GM12878 (cell line): Measurements from ENCODE around the gene RETREG2. TPM values are rescaled to one million over a fixed set of nuclear protein-coding genes. Genes with fewer than 3 reads are reported as not detected.

Experiments
- ATAC-seq: fragments of 200-7000 bp; cut with Tn5 transposase; 3 replicates; pipeline ENCODE4 v1.9.1; 2020; ENCODE audit warnings: mild to moderate bottlenecking, moderate library complexity
- BruUV-seq: library from RNA; stranded (reverse); fragments of 400-500 nt; replicated peaks from 2 replicates; lab custom pipeline; 2021; lab: Mats Ljungman, UMichigan
- CTCF ChIA-PET: fragments of 300-600 bp; sonication (Branson Sonifier 250); formaldehyde crosslinking; extraction: SDS; loops from one replicate; lab custom pipeline; 2021; ENCODE audit warnings: inconsistent platforms; lab: Yijun Ruan, JAX
- POLR2A ChIA-PET: fragments of 350-600 bp; formaldehyde crosslinking; extraction: SDS; loops from one replicate; lab custom pipeline; 2021; ENCODE audit warnings: inconsistent platforms; lab: Charles Lee
- RAD21 ChIA-PET: fragments of 300-600 bp; sonication (Branson Sonifier 250); formaldehyde crosslinking; loops from one replicate; lab custom pipeline; 2023; ENCODE audit warnings: antibody characterized with exemption; ENCODE audit not compliant: unreplicated experiment; lab: Charles Lee
- SMC1A ChIA-PET: fragments of 300-600 bp; sonication (Branson Sonifier 250); formaldehyde crosslinking; loops from one replicate; lab custom pipeline; 2023; ENCODE audit not compliant: unreplicated experiment, uncharacterized antibody; lab: Charles Lee
- DNase-seq: peaks from one replicate; pipeline ENCODE4 v3.0.0-alpha.2; 2011; ENCODE audit warnings: low read depth, low spot score
- FAIRE-seq: peaks from 3 replicates; lab custom pipeline; 2011; peaks lifted over from hg19 to GRCh38; lab: Jason Lieb, UNC
- H2AFZ ChIP-seq: 2 replicates; pipeline ENCODE4 v1.6.0; 2011; ENCODE audit warnings: low read depth, low read length, control low read depth; ENCODE audit not compliant: control insufficient read depth
- H3K27ac ChIP-seq: 2 replicates; pipeline ENCODE4 v1.5.1; 2011; ENCODE audit warnings: control low read depth; ENCODE audit not compliant: control insufficient read depth, insufficient read depth
- H3K27me3 ChIP-seq, 2 experiments: replicated peaks in 1 of 2; 2 replicates each; pipeline versions ENCODE4 v1.6.0 to v1.6.1; 2011; ENCODE audit warnings: low read length in 1 of 2; ENCODE audit not compliant: control insufficient read depth in 2 of 2, insufficient read depth in 2 of 2
- H3K36me3 ChIP-seq, 2 experiments: 2 replicates each; pipeline ENCODE4 v1.5.1; 2011; ENCODE audit warnings: low read length in 1 of 2; ENCODE audit not compliant: control insufficient read depth in 2 of 2, insufficient read depth in 2 of 2
- H3K4me1 ChIP-seq: 2 replicates; pipeline ENCODE4 v1.6.1; 2011; ENCODE audit warnings: mild to moderate bottlenecking, low read length, moderate library complexity, mixed read lengths; ENCODE audit not compliant: control insufficient read depth, insufficient read depth
- H3K4me2 ChIP-seq: 2 replicates; pipeline ENCODE4 v1.6.0; 2011; ENCODE audit warnings: control low read depth; ENCODE audit not compliant: control insufficient read depth, insufficient read depth
- H3K4me3 ChIP-seq: fragments of 200-600 bp; sonication (generic); 2 replicates; pipeline ENCODE4 v1.5.1; 2016
- H3K79me2 ChIP-seq: 2 replicates; pipeline ENCODE4 v1.6.0; 2011; ENCODE audit warnings: low read length; ENCODE audit not compliant: control insufficient read depth, insufficient read depth
- H3K9ac ChIP-seq: 2 replicates; pipeline ENCODE4 v1.8.0; 2011; ENCODE audit warnings: low read length, control low read depth, mixed read lengths; ENCODE audit not compliant: control insufficient read depth, insufficient read depth
- H3K9me3 ChIP-seq: replicated peaks from 3 replicates; pipeline ENCODE4 v1.5.1; 2011; ENCODE audit warnings: mild to moderate bottlenecking, low read length; ENCODE audit not compliant: control insufficient read depth, insufficient read depth
- H4K20me1 ChIP-seq: 2 replicates; pipeline ENCODE4 v1.6.0; 2011; ENCODE audit not compliant: control insufficient read depth, insufficient read depth
- ASH2L ChIP-seq: fragments of 300-600, 200-600 bp; sonication (generic); IDR thresholded peaks from 2 replicates; pipeline ENCODE4 v1.6.1; 2017; ENCODE audit warnings: low read depth, mild to moderate bottlenecking, borderline replicate concordance
- BCL11A ChIP-seq: IDR thresholded peaks from 2 replicates; pipeline ENCODE4 v1.6.1; 2011; ENCODE audit warnings: low read depth, low read length
- ESRRA ChIP-seq: IDR thresholded peaks from 2 replicates; pipeline ENCODE4 v1.6.1; 2012; ENCODE audit warnings: mild to moderate bottlenecking, low read length, improper control_type of control experiment
- FOXK2 ChIP-seq: fragments of 450-650 bp; IDR thresholded peaks from 2 replicates; pipeline ENCODE4 v1.6.1; 2017; ENCODE audit warnings: mild to moderate bottlenecking, moderate library complexity
- IRF4 ChIP-seq: IDR thresholded peaks from 2 replicates; pipeline ENCODE4 v1.6.1; 2011; ENCODE audit warnings: low read depth, low read length
- MAX ChIP-seq: IDR thresholded peaks from 2 replicates; pipeline ENCODE4 v1.6.1; 2012; ENCODE audit warnings: low read depth, low read length, improper control_type of control experiment
- MTA2 ChIP-seq: fragments of 450-650 bp; IDR thresholded peaks from 2 replicates; pipeline ENCODE4 v1.6.1; 2016; ENCODE audit warnings: low read depth, mild to moderate bottlenecking, moderate library complexity
- PAX5 ChIP-seq: IDR thresholded peaks from 2 replicates; pipeline ENCODE4 v1.6.1; 2011; ENCODE audit warnings: low read depth, low read length, borderline replicate concordance
- RELA ChIP-seq: fragments of 450-650 bp; IDR thresholded peaks from 2 replicates; pipeline ENCODE4 v1.8.0; 2014; ENCODE audit warnings: borderline replicate concordance; ENCODE audit not compliant: partially characterized antibody
- SIN3A ChIP-seq: IDR thresholded peaks from 2 replicates; pipeline ENCODE4 v1.6.1; 2012; ENCODE audit warnings: low read depth, low read length, improper control_type of control experiment
- SMAD5 ChIP-seq: IDR thresholded peaks from 2 replicates; pipeline ENCODE4 v1.6.1; 2016; ENCODE audit warnings: antibody characterized with exemption, low read depth
- SRF ChIP-seq, 2 experiments: IDR thresholded peaks; 2 replicates each; pipeline ENCODE4 v1.6.1; 2011; ENCODE audit warnings: low read depth in 2 of 2, low read length in 2 of 2, mild to moderate bottlenecking in 1 of 2, moderate library complexity in 1 of 2
- ZBTB4 ChIP-seq: fragments of 450-650 bp; formaldehyde crosslinking; IDR thresholded peaks from 2 replicates; pipeline ENCODE4 v1.4.0; 2022; ENCODE audit warnings: mild to moderate bottlenecking, moderate library complexity
- WGBS: methylation state at CpG from one replicate; pipeline ENCODE4 v1.1.6; 2016; ENCODE audit warnings: low lambda C conversion rate; ENCODE audit not compliant: insufficient replicate concordance, insufficient coverage; ENCODE audit errors: missing lambda C conversion rate; 5-methylcytosine and 5-hydroxymethylcytosine counted together
- in situ Hi-C: fragments of 300-500 bp; cut with MboI; formaldehyde crosslinking; loops from 9 replicates; pipeline ENCODE4 v1.14.3; 2018; ENCODE audit warnings: mixed read lengths
- intact Hi-C: fragments of 100-400 bp; cut with micrococcal nuclease; formaldehyde crosslinking; loops from one replicate; pipeline ENCODE4 v1.14.2; 2022; ENCODE audit not compliant: unreplicated experiment
- polyA plus RNA-seq, 11 experiments: library from polyadenylated mRNA; depleted of rRNA in 4 of 11; unstranded in 6 of 11; stranded (reverse) in 5 of 11; fragments of >200 nt; fragmentation: Nextera tagmentation in 4 of 11; fragmentation: Illumina TruSeq in 1 of 11; extraction: Ambion mirVana in 4 of 11; extraction: Trizol in 1 of 11; gene quantifications; 1 replicate in 1 of 11; 2 replicates in 10 of 11; pipeline versions ENCODE4 v1.2.1 to v1.2.3, GENCODE V29; 2011 to 2016; ENCODE audit warnings: inconsistent platforms in 2 of 11, missing spikeins in 2 of 11, low read depth in 1 of 11
- total RNA-seq, 4 experiments: library from RNA; depleted of rRNA in 3 of 4; stranded (reverse); fragments of >200 nt in 3 of 4; fragmentation: Illumina TruSeq in 1 of 4; extraction: Trizol in 1 of 4; gene quantifications; 2 replicates each; pipeline versions ENCODE4 v1.2.1 to v1.2.3, GENCODE V29; 2013 to 2021

RETREG2 gene
- total and polyA plus RNA-seq, 10 of the 15 experiments (the other 5 are each of a cell fraction or from before 2014, with no cell fraction given), result 10.1 to 72.0 (median 28.3) TPM

- no peak for TF ChIP-seq SMAD5
- no peak for TF ChIP-seq IRF4
- TF ChIP-seq SIN3A, result no peak
- TF ChIP-seq RELA, result no peak
- Histone ChIP-seq H4K20me1 (no peaks in the 10 kb centered on the region), H2AFZ (no peak overlapping the region), H3K36me3 (no peaks in the 10 kb centered on the region), H3K9me3 (no peaks in the 10 kb centered on the region), H3K4me2 (no peak overlapping the region), H3K27ac (no peak overlapping the region), H3K4me3 (no peak overlapping the region), H3K79me2 (peaks cover 2% of the 10 kb centered on the region), H3K4me1 (peaks cover 4% of the 10 kb centered on the region; the same call in 1 of the 2 replicates), H3K9ac (no peak overlapping the region), H3K27me3 (no peaks in the 10 kb centered on the region)
- WGBS, result 94% methylated on average over 3 of the region's 3 CpGs
- DNase-seq (no peak), ATAC-seq (no peak), FAIRE-seq (no peak)
- ChIA-PET CTCF (interaction anchor here (0.5 to 10.0 kb wide), 32 partner anchors 10 to 489 kb away, joined by 3 to 208 read pairs (median 4); partner anchors contain the start of genes ABCB6, CNPPD1, PTPRN and SLC23A3), SMC1A (interaction anchor here (0.7 to 5.1 kb wide), 12 partner anchors 10 to 179 kb away, joined by 3 to 49 read pairs (median 4); partner anchors contain the start of genes ABCB6, ANKZF1, ATG9A and CNPPD1), POLR2A (interaction anchor here (0.6 to 2.4 kb wide), 5 partner anchors 60 to 431 kb away, joined by 3 to 15 read pairs (median 3); no protein-coding TSS in a partner anchor), RAD21 (interaction anchor here (0.9 to 3.4 kb wide), 10 partner anchors 12 to 194 kb away, joined by 3 to 30 read pairs (median 8); partner anchors contain the start of genes DNAJB2 and ZFAND2B)
- BruUV-seq, result no TSS peak
- intact Hi-C loops, result no loop called here
- in situ Hi-C loops, result loop anchor here (5.0 kb wide), 1 partner anchor 139 kb away; no protein-coding TSS in a partner anchor
These were observed 19.5 kb upstream of the RETREG2 start for GRCh38 chr2:219158586-219158985.

GRCh38 chr2:219159771-219160185 lies 18.3 kb upstream of the RETREG2 start:
- H3K4me3 ChIP-seq, result peak overlapping the region; percentile 85
- WGBS, result 25% methylated on average over 18 of the region's 18 CpGs
- TSS peak; percentile 65 for BruUV-seq
- POLR2A ChIA-PET, result interaction anchor here (0.6 to 2.4 kb wide), 5 partner anchors 89 to 971 kb away, joined by 3 to 15 read pairs (median 4); partner anchors contain the start of gene TUBA4B
- intact Hi-C loops, result loop anchor here (1.0 to 5.0 kb wide), 7 partner anchors 17 to 228 kb away; partner anchors contain the start of genes CNPPD1, DNAJB2 and DNPEP
- peaks cover 4% of the 10 kb centered on the region; the same call in 1 of the 2 replicates for H3K4me1 ChIP-seq
- no peak for ATAC-seq
- H4K20me1 ChIP-seq, result no peaks in the 10 kb centered on the region
- DNase-seq, result no peak
- SMC1A ChIA-PET, result interaction anchor here (0.7 to 5.1 kb wide), 17 partner anchors 16 to 190 kb away, joined by 3 to 49 read pairs (median 4); partner anchors contain the start of genes ANKZF1, ATG9A, CNPPD1 and DNAJB2
- peak overlapping the region; percentile 96 for H3K4me2 ChIP-seq
- no peak overlapping the region; the same call in 1 of the 2 replicates for H3K27ac ChIP-seq
- H3K79me2 ChIP-seq, result peaks cover 2% of the 10 kb centered on the region
- H2AFZ ChIP-seq, result peak overlapping the region; percentile 95
- CTCF ChIA-PET, result interaction anchor here (0.5 to 10.0 kb wide), 41 partner anchors 9 to 370 kb away, joined by 3 to 208 read pairs (median 5); partner anchors contain the start of genes ABCB6, CFAP65, CNPPD1 and GLB1L
- no peaks in the 10 kb centered on the region for H3K27me3 ChIP-seq
- no peaks in the 10 kb centered on the region for H3K9me3 ChIP-seq
- in situ Hi-C loops, result loop anchor here (5.0 kb wide), 1 partner anchor 138 kb away; no protein-coding TSS in a partner anchor
- no peak for FAIRE-seq
- RAD21 ChIA-PET, result interaction anchor here (0.7 to 3.4 kb wide), 12 partner anchors 11 to 229 kb away, joined by 3 to 30 read pairs (median 6); partner anchors contain the start of genes CNPPD1, DNAJB2 and ZFAND2B
- no peaks in the 10 kb centered on the region for H3K36me3 ChIP-seq
- H3K9ac ChIP-seq, result peak overlapping the region; percentile 37; the same call in 1 of the 2 replicates
- TF ChIP-seq ZBTB4 (CRISPR knock-in tag) (no peak), MAX (no peak), PAX5 (no peak), FOXK2 (no peak), ASH2L (no peak), RELA (no peak), ESRRA (no peak), MTA2 (no peak), BCL11A (no peak), SRF (IDR thresholded peaks at IDR 0.05; ENCODE audit: low read depth in 2 of 2, low read length in 2 of 2) (no peak)
